ENCODE data around the gene ELP2.

DNA sequence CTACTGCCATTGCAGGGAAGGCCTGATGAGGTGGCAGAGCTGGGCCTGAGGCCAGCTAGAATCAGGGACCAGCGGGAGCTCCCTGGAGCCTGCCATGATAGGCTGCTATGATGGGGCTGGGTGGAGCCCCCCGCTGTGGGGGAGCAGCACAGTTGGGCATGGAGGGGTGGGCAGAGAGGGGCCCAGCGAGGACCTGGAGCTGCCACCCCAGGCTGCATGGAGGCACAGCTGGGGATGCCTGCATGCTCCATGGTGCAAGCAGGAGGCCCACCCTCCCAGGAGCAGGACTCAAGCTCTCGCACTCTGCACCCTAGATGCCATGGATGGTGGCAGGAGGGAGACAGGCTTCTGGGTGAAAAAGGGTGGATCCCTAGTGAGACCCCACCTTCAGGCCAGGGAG lies 44.5 kb upstream of the ELP2 start:
- TF ChIP-seq POLR2A (IDR thresholded peaks at IDR 0.05; ENCODE audit: low read depth, low read length) (no peak), POLR2AphosphoS5 (IDR thresholded peaks at IDR 0.05; ENCODE audit: low read depth, low read length) (no peak)

All from GM12891 (cell line).